Myometrial cell (primary cell): ENCODE measurements around the gene DRD2. TPM values are rescaled to one million over a fixed set of nuclear protein-coding genes. Genes with fewer than 3 reads are reported as not detected.

Experiments
- total RNA-seq: library from RNA; depleted of rRNA; stranded (reverse); fragments of >200 nt; gene quantifications from 2 replicates; pipeline ENCODE4 v1.2.3, GENCODE V29; 2015

Gene DRD2
- not detected in 2 replicates for total RNA-seq

GRCh38 chr11:113475160-113475761 lies at the start of gene DRD2:
Gene DRD2, minus strand, starts transcription at chr11:113475398. Its CDS starts 50,747 bp downstream, at chr11:113424651.

GRCh38 chr11:113387605-113388211 lies 87.5 kb downstream of the DRD2 start, which contains the start of gene ANKK1:
Gene ANKK1, plus strand, starts transcription at chr11:113387779. Its CDS starts 106 bp downstream, at chr11:113387885.

Other genes starting within 250 kb of the DRD2 start
- 5.2 and 9.6 TPM in 2 replicates for gene TTC12, start 160.8 kb downstream of the DRD2 start, total RNA-seq
- gene ANKK1, start 87.6 kb downstream of the DRD2 start, total RNA-seq, result not detected in 2 replicates
- 0.18 TPM in 1 of 2 replicates, not detected in the other for gene TMPRSS5, start 230.9 kb upstream of the DRD2 start, total RNA-seq